Panc1 (cell line): ENCODE results near the gene FAM131B. TPM values are rescaled to one million over a fixed set of nuclear protein-coding genes. Genes with fewer than 3 reads are reported as not detected.

Experiments
- ATAC-seq: fragments of 200-7000 bp; cut with Tn5 transposase; 2 replicates; pipeline ENCODE4 v1.9.1; 2020; ENCODE audit warnings: mild to moderate bottlenecking, moderate library complexity
- BruUV-seq: library from RNA; stranded (reverse); fragments of 400-500 nt; replicated peaks from 2 replicates; lab custom pipeline; 2021; lab: Mats Ljungman, UMichigan
- CTCF ChIA-PET: fragments of 300-600 bp; sonication (Branson Sonifier 250); formaldehyde crosslinking; loops from one replicate; lab custom pipeline; 2022; ENCODE audit warnings: antibody characterized with exemption; lab: Charles Lee
- POLR2A ChIA-PET: fragments of 300-600 bp; sonication (Branson Sonifier 250); formaldehyde crosslinking; loops from one replicate; lab custom pipeline; 2022; ENCODE audit warnings: antibody characterized with exemption; lab: Charles Lee
- DNase-seq: peaks from one replicate; pipeline ENCODE4 v3.0.0-alpha.2; 2010; ENCODE audit warnings: low read depth, low spot score
- H3K27ac ChIP-seq: 2 replicates; pipeline ENCODE4 v1.5.1; 2011; ENCODE audit warnings: mild to moderate bottlenecking, low read length, inconsistent platforms
- H3K27me3 ChIP-seq: fragments of 200-500 bp; sonication (Bioruptor generic); 2 replicates; pipeline ENCODE4 v1.6.0; 2014; ENCODE audit warnings: low read length, inconsistent platforms; ENCODE audit not compliant: control insufficient read depth, insufficient read depth
- H3K36me3 ChIP-seq: fragments of 200-500 bp; sonication (Bioruptor generic); 2 replicates; pipeline ENCODE4 v1.5.1; 2014; ENCODE audit warnings: inconsistent platforms, mild to moderate bottlenecking, low read length, moderate library complexity; ENCODE audit not compliant: control insufficient read depth, insufficient read depth
- H3K4me1 ChIP-seq: 2 replicates; pipeline ENCODE4 v1.5.1; 2011; ENCODE audit warnings: inconsistent platforms, mild to moderate bottlenecking, low read length, moderate library complexity; ENCODE audit not compliant: control insufficient read depth, insufficient read depth
- H3K4me3 ChIP-seq, 2 experiments: 2 replicates each; pipeline ENCODE4 v1.5.1; 2011 to 2012; ENCODE audit warnings: low read depth in 2 of 2, low read length in 2 of 2, mild to moderate bottlenecking in 2 of 2, inconsistent platforms in 1 of 2, moderate library complexity in 1 of 2
- H3K9me3 ChIP-seq: fragments of 200-500 bp; sonication (Bioruptor generic); 2 replicates; pipeline ENCODE4 v1.5.1; 2014; ENCODE audit warnings: low read depth, mild to moderate bottlenecking, inconsistent platforms, low read length, moderate library complexity; ENCODE audit not compliant: control insufficient read depth, insufficient read depth
- CTCF ChIP-seq: fragments of 450-650 bp; IDR thresholded peaks from 2 replicates; pipeline ENCODE4 v1.5.1; 2017; ENCODE audit warnings: mild to moderate bottlenecking
- POLR2AphosphoS5 ChIP-seq: IDR thresholded peaks from 2 replicates; pipeline ENCODE4 v1.6.1; 2012; ENCODE audit warnings: mild to moderate bottlenecking, low read depth, low read length, moderate library complexity
- REST ChIP-seq, 2 experiments: IDR thresholded peaks; 2 replicates each; pipeline ENCODE4 v1.6.1; 2011 to 2012; ENCODE audit warnings: low read depth in 2 of 2, control low read depth in 1 of 2, low read length in 1 of 2, mild to moderate bottlenecking in 1 of 2, moderate library complexity in 1 of 2; ENCODE audit not compliant: insufficient read depth in 1 of 2
- SIN3A ChIP-seq: IDR thresholded peaks from 2 replicates; pipeline ENCODE4 v1.6.1; 2012; ENCODE audit warnings: low read depth, mild to moderate bottlenecking, low read length, moderate library complexity, borderline replicate concordance; ENCODE audit not compliant: insufficient read depth
- TCF7L2 ChIP-seq: IDR thresholded peaks from 2 replicates; pipeline ENCODE4 v1.6.1; 2011; ENCODE audit warnings: mild to moderate bottlenecking, low read depth, low read length, inconsistent platforms
- in situ Hi-C: cut with HindIII; loops from 2 replicates; pipeline ENCODE4 v1.10.0; 2016; ENCODE audit warnings: low sequenced_read_pairs, low pct_unique_long_range_greater_than_20kb
- intact Hi-C: fragments of 100-400 bp; cut with micrococcal nuclease; formaldehyde crosslinking; loops from one replicate; pipeline ENCODE4 v1.10.0; 2022; ENCODE audit not compliant: unreplicated experiment
- total RNA-seq: library from RNA; stranded (reverse); gene quantifications from one replicate; pipeline ENCODE4 v1.2.1, GENCODE V29; 2021; ENCODE audit not compliant: unreplicated experiment

FAM131B gene
- total RNA-seq, 1 experiment from 2014 or later, result 1.5 TPM

GRCh38 chr7:143321734-143322133 lies 40.8 kb downstream of the FAM131B start:
- CTCF ChIA-PET, result interaction anchor here (0.6 kb wide), 2 partner anchors 48 to 95 kb away, joined by 3 read pairs; no protein-coding TSS in a partner anchor
- Histone ChIP-seq H3K9me3 (no peaks in the 10 kb centered on the region), H3K27me3 (no peaks in the 10 kb centered on the region; the same call in 1 of the 2 replicates), H3K4me1 (no peaks in the 10 kb centered on the region), H3K4me3 (no peak overlapping the region), H3K36me3 (no peaks in the 10 kb centered on the region), H3K27ac (no peak overlapping the region)
- TF ChIP-seq REST (IDR thresholded peaks at IDR 0.05; ENCODE audit: insufficient read depth in 1 of 2, low read depth in 2 of 2, low read length in 1 of 2), result peak; percentile 76 to 81
- peak; percentile 58 for TF ChIP-seq CTCF
- no peak for TF ChIP-seq TCF7L2
- no peak for TF ChIP-seq SIN3A
- no peak for TF ChIP-seq POLR2AphosphoS5
- POLR2A ChIA-PET, result no interaction called here
- no TSS peak for BruUV-seq
- in situ Hi-C loops (no loop called here), intact Hi-C loops (no loop called here)
- DNase-seq (no peak), ATAC-seq (peak; percentile 65; the same call in 1 of the 2 replicates)

GRCh38 chr7:143321242-143321641 lies 41.3 kb downstream of the FAM131B start:
- intact Hi-C loops, result no loop called here
- no peak for ATAC-seq
- Histone ChIP-seq H3K36me3 (no peaks in the 10 kb centered on the region), H3K27ac (no peak overlapping the region), H3K9me3 (no peaks in the 10 kb centered on the region), H3K4me3 (no peak overlapping the region), H3K4me1 (no peaks in the 10 kb centered on the region), H3K27me3 (no peaks in the 10 kb centered on the region; the same call in 1 of the 2 replicates)
- BruUV-seq, result no TSS peak
- POLR2A ChIA-PET, result no interaction called here
- no peak for DNase-seq
- in situ Hi-C loops, result no loop called here
- CTCF ChIA-PET, result no interaction called here
- no peak for TF ChIP-seq POLR2AphosphoS5
- no peak for TF ChIP-seq CTCF
- TF ChIP-seq TCF7L2, result no peak
- no peak for TF ChIP-seq SIN3A
- TF ChIP-seq REST (IDR thresholded peaks at IDR 0.05; ENCODE audit: insufficient read depth in 1 of 2, low read depth in 2 of 2, low read length in 1 of 2), result no peak
